ENCODE data around the gene TDRD7.

GRCh38 chr9:97372580-97372979, 39.3 kb upstream of the TDRD7 start:
- TF ChIP-seq ZFP36 (IDR thresholded peaks at IDR 0.05; ENCODE audit: borderline replicate concordance, low read depth, low read length, partially characterized antibody) (no peak), HOMEZ (CRISPR knock-in tag; IDR thresholded peaks at IDR 0.05; ENCODE audit: low read depth) (no peak)

All from HepG2 (cell line).